Measurements from ENCODE around the gene ENPP3. TPM values are rescaled to one million over a fixed set of nuclear protein-coding genes. Genes with fewer than 3 reads are reported as not detected.
A peak's percentile ranks its signal among the peaks of the same experiment; 100 is the strongest.

ENPP3 gene
- total and polyA plus RNA-seq, 9 of the 15 experiments (the other 6 are each of a cell fraction or from before 2014, with no cell fraction given) = 14.0 to 32.8 (median 21.6) TPM

- TF ChIP-seq PBX2 (CRISPR knock-in tag; IDR thresholded peaks at IDR 0.05; ENCODE audit: low read depth) (no peak), PBX2 (tag; conservative IDR thresholded peaks at IDR 0.05; ENCODE audit: low read depth) (peak; percentile 49; the same call in 1 of the 2 replicates), NFXL1 (CRISPR knock-in tag; IDR thresholded peaks at IDR 0.05) (no peak), SIN3B (IDR thresholded peaks at IDR 0.05; ENCODE audit: low read depth) (no peak), NFRKB (IDR thresholded peaks at IDR 0.05; ENCODE audit: low read depth) (0 out of 2 replicates have a peak, but pooled peaks have one; percentile 43), DPF2 (IDR thresholded peaks at IDR 0.05) (peak; percentile 88), BRD9 (IDR thresholded peaks at IDR 0.05; ENCODE audit: low read depth, partially characterized antibody) (no peak), GATAD2B (IDR thresholded peaks at IDR 0.05; ENCODE audit: borderline replicate concordance) (peak; percentile 79), CBX5 (IDR thresholded peaks at IDR 0.05; ENCODE audit: borderline replicate concordance, low read depth) (no peak), NCOR1 (IDR thresholded peaks at IDR 0.05) (peak; percentile 74), DACH1 (IDR thresholded peaks at IDR 0.05; ENCODE audit: partially characterized antibody) (peak; percentile 78), BMI1 (IDR thresholded peaks at IDR 0.05; ENCODE audit: low read length) (no peak), ZNF778 (CRISPR knock-in tag; IDR thresholded peaks at IDR 0.05) (no peak), ARID3B (CRISPR knock-in tag; IDR thresholded peaks at IDR 0.05; ENCODE audit: borderline replicate concordance) (no peak)
Measured at GRCh38 chr6:131640576-131640975, 3.5 kb downstream of the ENPP3 start (continued).
